GM21619 (cell line): ENCODE results near the gene GNG13.
"Not testable (repeated sequence)": the region's sequence is repeated elsewhere in the genome, so short reads cannot be mapped to it uniquely, and the experiment has no call there.

Experiments
- ATAC-seq: cut with Tn5 transposase; IDR thresholded peaks from one replicate; pipeline ENCODE4 v1.9.1; 2021; ENCODE audit not compliant: unreplicated experiment

Gene GNG13

DNA sequence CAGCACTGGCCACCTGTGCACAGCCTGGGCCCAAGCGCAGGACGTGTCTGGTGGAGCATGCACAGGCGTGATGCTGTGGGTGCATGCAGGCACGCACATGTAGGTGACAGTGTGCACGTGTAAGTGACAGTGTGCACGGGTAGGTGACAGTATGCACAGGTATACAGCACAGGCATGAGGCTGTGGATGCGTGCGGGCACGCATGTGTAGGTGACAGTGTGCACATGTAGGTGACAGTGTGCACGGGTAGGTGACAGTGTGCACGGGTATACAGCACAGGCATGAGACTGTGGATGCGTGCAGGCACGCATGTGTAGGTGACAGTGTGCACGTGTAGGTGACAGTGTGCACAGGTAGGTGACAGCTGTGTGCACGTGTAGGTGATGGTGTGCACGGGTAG lies 20.2 kb downstream of the GNG13 start:
- ATAC-seq = no peak

- ATAC-seq = no peak
Observed at GRCh38 chr16:779561-779960, 21.0 kb downstream of the GNG13 start.

DNA sequence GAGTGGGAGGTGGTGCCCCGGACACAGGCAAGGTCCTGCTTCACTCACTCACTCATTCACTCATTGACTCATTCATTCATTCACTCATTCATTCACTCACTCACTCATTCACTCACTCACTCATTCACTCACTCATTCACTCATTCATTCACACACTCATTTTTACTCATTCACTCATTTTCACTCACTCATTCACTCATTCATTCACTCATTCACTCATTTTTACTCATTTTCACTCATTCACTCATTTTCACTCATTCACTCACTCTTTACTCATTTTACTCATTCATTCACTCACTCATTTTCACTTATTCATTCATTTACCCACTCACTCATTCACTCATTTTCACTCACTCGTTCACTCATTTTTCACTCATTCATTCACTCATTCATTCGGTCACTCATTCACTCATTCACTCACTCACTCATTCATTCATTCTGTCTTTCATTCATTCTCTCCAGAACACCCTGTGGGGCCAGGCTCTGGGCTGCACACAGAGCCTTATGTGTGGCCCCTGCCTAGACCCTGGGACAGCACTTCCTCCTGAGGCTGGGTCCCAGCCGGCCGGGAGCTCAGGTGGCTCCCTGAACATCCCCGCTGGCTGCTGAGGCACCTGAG lies 21.5 kb downstream of the GNG13 start:
- no peak for ATAC-seq

- ATAC-seq = no peak
Observed at GRCh38 chr16:778447-778846, 22.1 kb downstream of the GNG13 start.

GRCh38 chr16:777826-778225 lies 22.7 kb downstream of the GNG13 start:
- no peak for ATAC-seq

DNA sequence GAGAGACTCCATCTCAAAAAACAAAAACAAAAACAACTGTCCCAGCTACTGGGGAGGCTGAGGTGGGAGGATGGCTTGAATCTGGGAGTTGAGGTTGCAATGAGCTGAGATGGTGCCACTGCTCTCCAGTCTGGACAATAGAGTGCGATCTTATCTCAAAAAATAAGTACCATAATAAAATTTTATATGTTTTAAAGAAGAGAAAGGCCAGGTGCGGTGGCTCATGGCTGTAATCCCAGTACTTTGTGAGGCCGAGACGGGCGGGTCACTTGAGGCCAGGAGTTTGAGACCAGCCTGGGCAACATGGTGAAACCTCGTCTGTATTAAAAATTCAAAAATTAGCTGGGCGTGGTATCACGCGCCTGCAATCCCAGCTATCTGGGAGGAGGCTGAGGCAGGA lies 23.7 kb downstream of the GNG13 start:
- no peak for ATAC-seq

DNA sequence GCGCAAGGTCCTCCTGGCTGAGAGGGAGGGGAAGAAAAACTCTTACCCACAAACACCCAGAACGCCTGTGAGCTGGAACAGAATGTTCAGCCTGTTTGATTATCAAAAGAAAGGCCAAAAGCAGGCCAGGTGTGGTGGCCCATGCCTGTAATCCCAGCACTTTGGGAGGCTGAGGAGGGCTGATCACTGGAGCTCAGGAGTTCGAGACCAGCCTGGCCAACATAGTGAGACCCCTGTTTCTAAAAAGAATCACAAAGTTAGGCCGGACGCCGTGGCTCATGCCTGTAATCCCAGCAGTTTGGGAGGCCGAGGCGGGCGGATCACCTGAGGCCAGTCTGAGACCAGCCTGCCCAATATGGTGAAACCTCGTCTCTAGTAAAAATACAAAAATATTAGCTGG lies 24.2 kb downstream of the GNG13 start:
- not testable (repeated sequence) for ATAC-seq

- ATAC-seq = no peak
Observed at GRCh38 chr16:775236-775796, 25.2 kb downstream of the GNG13 start.

DNA sequence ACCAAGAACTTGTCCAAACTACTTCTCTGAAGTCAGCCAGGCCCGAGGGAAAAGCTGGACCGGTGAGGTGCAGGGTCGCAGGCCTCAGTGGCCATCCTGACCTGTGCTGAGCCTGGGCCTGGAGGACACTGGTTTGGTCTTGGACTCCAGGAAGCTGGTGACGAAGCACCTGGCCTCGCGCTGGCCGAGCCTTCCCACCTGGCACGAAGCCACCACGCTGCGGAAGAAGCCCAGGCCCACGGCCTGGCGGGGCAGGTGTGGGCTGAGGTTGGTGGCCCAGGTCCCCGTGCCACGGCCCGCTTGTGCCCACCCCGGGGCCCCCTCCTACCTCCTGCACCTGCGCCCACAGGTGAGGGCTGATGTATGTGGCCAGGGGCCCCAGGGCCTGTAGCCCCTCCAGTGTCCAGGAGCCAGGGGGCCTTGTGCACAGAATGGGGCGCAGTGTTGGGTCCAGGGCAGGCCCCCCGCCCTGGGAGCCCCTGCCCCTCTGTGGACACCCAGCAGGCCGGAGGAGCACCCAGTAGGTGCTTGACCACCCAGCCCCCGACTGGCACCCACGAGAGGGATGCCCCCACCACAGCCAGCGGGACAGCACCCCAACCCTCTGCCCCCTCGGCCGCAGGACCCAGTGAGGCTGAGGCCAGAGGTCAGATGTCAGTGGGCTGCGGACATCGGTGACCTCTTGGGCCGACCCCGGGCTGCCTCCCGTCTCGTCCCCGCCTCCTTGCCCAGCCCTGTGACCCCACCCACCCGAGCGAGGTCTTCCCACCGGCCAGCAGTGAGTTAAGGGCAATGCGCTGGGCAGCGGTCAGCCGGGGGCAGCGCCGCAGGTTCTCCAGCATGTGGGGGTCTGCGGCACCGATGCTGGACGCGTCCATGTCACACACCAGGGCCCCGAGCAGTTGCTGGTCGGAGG lies 26.2 kb downstream of the GNG13 start:
- ATAC-seq = no peak

DNA sequence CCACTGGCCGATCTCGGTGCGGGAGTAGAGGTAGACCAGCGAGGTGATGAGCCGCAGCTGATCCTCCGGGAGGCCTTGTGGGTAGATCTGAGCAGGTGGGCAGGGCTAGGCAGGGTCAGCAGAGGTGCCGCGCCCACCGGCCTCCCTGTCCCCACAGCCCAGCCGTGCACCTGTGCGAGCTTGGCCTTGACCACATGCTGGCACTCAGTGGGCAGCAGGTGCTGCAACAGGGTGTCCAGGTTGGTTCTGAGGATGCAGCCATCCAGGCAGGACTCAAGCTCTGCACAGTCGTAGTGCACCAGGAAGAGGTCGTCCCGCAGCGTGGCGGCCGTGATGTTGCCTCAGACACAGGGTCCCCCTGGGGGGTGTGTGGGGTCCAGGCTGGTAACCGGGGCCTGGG lies 27.6 kb downstream of the GNG13 start:
- no peak for ATAC-seq

- ATAC-seq = no peak
Observed at GRCh38 chr16:770411-770810, 30.1 kb downstream of the GNG13 start.

DNA sequence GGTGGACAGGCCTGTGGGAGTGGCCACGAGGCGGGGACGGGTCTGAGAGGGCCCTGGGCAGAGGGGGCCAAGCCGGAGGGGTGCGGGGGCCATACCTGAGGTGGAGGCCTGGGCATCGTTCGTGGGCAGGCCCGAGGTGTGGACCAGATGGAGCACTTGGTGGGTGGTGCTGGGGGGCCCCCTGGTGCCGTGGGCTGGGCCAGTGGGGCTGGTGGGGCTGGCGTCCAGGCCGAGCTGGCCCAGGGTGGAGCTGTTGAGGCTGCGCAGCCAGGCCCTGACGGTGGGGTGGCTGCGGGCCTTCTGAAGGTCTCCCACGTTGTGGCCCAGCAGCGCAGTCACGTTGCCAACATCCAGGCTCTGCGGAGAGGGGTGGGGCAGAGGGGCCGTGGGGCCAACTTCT lies 30.6 kb downstream of the GNG13 start:
- ATAC-seq = no peak

GRCh38 chr16:769184-769784 lies 31.2 kb downstream of the GNG13 start:
- ATAC-seq = no peak

DNA sequence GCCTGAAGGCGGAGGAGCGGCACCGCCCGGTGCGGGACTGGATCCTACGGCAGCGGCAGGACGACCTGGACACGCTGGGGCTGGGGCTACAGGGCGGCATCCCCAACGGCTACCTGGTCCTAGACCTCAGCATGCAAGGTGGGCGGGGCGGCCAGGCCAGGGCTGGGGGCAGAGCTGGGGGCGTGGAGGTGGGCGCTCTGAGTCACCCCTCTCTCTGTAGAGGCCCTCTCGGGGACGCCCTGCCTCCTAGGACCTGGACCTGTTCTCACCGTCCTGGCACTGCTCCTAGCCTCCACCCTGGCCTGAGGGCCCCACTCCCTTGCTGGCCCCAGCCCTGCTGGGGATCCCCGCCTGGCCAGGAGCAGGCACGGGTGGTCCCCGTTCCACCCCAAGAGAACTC lies 32.1 kb downstream of the GNG13 start:
- no peak for ATAC-seq

- ATAC-seq = no peak
Observed at GRCh38 chr16:767743-768235, 32.7 kb downstream of the GNG13 start.

GRCh38 chr16:766820-767640 lies 33.5 kb downstream of the GNG13 start:
- no peak for ATAC-seq

DNA sequence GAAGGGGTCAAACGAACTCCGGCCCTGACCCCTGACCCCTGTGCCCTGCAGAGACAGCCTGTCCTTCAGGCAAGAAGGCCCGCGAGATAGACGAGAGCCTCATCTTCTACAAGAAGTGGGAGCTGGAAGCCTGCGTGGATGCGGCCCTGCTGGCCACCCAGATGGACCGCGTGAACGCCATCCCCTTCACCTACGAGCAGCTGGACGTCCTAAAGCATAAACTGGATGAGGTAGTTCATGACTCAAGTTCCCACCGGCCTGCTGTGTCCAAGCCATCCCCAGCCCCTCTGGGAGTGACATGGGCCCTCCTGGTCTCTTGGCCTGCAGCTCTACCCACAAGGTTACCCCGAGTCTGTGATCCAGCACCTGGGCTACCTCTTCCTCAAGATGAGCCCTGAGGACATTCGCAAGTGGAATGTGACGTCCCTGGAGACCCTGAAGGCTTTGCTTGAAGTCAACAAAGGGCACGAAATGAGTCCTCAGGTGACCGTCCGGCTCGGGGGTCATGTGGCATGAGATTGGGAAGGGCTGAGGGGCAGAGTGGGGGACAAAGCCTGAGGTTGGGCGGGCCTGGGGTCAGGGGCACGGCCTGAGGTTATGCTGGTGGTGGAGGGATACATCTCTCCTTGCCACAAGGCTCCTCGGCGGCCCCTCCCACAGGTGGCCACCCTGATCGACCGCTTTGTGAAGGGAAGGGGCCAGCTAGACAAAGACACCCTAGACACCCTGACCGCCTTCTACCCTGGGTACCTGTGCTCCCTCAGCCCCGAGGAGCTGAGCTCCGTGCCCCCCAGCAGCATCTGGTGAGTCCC lies 34.3 kb downstream of the GNG13 start:
- no peak for ATAC-seq

DNA sequence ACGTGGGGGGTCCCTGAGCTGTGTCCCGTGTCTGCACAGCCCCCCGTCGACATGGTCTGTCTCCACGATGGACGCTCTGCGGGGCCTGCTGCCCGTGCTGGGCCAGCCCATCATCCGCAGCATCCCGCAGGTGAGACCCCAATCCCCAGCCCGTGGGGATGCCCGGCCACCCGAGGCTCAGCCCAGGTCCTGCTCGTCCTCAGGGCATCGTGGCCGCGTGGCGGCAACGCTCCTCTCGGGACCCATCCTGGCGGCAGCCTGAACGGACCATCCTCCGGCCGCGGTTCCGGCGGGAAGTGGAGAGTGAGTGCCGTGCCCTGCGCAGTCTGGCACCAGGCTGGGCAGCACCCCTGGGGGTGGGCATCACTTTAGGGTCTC lies 35.1 kb downstream of the GNG13 start:
- ATAC-seq = no peak

- no peak for ATAC-seq
Observed at GRCh38 chr16:764848-765487, 35.6 kb downstream of the GNG13 start.
